H54 (cell line): ENCODE measurements around the gene ENOX1.

Source experiments
- DNase-seq: peaks from one replicate; pipeline ENCODE4 v3.0.0; 2011; ENCODE audit warnings: low spot score, mixed read lengths; ENCODE audit not compliant: insufficient read length
- FAIRE-seq: peaks from 3 replicates; lab custom pipeline; 2011; peaks lifted over from hg19 to GRCh38; lab: Jason Lieb, UNC
- POLR2A ChIP-seq: IDR thresholded peaks from 2 replicates; pipeline ENCODE4 v1.6.1; 2011; ENCODE audit warnings: low read depth, mild to moderate bottlenecking, low read length

ENOX1 gene

DNA sequence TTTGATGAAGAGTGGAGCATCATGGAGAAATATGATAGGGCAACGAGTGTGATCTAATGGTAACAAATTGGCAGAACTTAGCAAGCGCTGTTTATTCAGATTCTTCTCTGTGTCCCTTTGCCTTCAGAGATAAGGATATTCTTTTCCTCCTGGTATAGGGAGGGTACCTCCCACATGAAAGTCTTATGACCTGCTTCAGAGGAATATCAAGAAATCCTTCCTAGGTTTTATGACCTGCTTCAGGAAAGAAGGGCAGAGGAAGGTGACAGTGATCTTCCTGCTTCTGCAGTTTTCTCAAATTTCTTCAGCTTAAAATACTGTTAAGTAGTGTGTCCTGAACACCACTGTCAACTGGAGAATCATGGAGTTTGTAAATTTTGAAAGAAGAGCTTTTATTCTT, 619.0 kb downstream of the ENOX1 start:
- TF ChIP-seq POLR2A = no peak
- FAIRE-seq = no peak
- no peak for DNase-seq

GRCh38 chr13:43166644-43167457, 619.9 kb downstream of the ENOX1 start:
- no peak for TF ChIP-seq POLR2A
- DNase-seq = no peak
- FAIRE-seq = no peak
